ENCODE measurements around the gene PLEK.

DNA sequence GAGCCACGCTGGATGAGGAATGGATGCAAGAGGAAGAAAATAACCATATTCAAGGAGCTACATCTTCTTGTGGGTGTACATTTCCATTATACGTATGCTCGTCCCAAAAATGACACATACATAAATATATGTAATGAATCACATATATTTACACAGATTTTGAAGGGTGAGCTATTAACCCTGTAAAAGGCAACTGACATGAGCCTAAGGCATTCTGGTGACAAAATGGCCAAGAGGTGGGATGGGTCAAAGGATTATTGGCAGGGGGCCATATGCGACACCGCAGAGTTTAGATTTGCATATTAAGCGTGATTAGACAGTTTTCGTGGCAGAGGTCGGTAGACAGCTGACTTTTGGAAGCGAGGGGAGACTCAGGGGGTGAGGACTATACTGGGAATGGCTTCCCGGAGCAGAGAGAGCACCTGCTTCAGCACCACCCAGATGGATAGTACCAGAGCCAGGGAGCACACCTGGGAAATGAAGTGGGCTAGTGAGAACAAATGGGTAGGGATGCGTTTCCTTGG, 44.9 kb upstream of the PLEK start:
- TF ChIP-seq POLR2AphosphoS5 (IDR thresholded peaks at IDR 0.05), result no peak
- TF ChIP-seq, protein P1, sequence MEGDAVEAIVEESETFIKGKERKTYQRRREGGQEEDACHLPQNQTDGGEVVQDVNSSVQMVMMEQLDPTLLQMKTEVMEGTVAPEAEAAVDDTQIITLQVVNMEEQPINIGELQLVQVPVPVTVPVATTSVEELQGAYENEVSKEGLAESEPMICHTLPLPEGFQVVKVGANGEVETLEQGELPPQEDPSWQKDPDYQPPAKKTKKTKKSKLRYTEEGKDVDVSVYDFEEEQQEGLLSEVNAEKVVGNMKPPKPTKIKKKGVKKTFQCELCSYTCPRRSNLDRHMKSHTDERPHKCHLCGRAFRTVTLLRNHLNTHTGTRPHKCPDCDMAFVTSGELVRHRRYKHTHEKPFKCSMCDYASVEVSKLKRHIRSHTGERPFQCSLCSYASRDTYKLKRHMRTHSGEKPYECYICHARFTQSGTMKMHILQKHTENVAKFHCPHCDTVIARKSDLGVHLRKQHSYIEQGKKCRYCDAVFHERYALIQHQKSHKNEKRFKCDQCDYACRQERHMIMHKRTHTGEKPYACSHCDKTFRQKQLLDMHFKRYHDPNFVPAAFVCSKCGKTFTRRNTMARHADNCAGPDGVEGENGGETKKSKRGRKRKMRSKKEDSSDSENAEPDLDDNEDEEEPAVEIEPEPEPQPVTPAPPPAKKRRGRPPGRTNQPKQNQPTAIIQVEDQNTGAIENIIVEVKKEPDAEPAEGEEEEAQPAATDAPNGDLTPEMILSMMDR (IDR thresholded peaks at IDR 0.05; ENCODE audit: poor library complexity, severe bottlenecking), result no peak
- no peak for TF ChIP-seq EZH2 (IDR thresholded peaks at IDR 0.05; ENCODE audit: borderline replicate concordance, insufficient read depth, low read length, poor library complexity, severe bottlenecking)
- no peak for TF ChIP-seq EP300 (conservative IDR thresholded peaks at IDR 0.05; ENCODE audit: poor library complexity, severe bottlenecking)
